IMR-90 (cell line): ENCODE measurements around the gene PTBP2. TPM values are rescaled to one million over a fixed set of nuclear protein-coding genes. Genes with fewer than 3 reads are reported as not detected.

Experiments
- ATAC-seq: fragments of 200-7000 bp; cut with Tn5 transposase; 2 replicates; pipeline ENCODE4 v1.9.1; 2020; ENCODE audit warnings: low read depth, mild to moderate bottlenecking, moderate library complexity
- BruUV-seq: library from RNA; stranded (reverse); fragments of 400-500 nt; replicated peaks from 2 replicates; lab custom pipeline; 2021; lab: Mats Ljungman, UMichigan
- CTCF ChIA-PET: fragments of 300-600 bp; formaldehyde crosslinking; extraction: SDS; loops from one replicate; lab custom pipeline; 2021; ENCODE audit warnings: antibody characterized with exemption; lab: Yijun Ruan, JAX
- POLR2A ChIA-PET: fragments of 300-600 bp; sonication (Branson Sonifier 250); formaldehyde crosslinking; loops from one replicate; lab custom pipeline; 2022; ENCODE audit warnings: antibody characterized with exemption; ENCODE audit not compliant: unreplicated experiment; lab: Charles Lee
- DNase-seq: peaks from one replicate; pipeline ENCODE4 v3.0.0; 2013
- H2AFZ ChIP-seq: replicated peaks from 2 replicates; pipeline ENCODE3; 2013; ENCODE audit warnings: low read length, mild to moderate bottlenecking; ENCODE audit not compliant: poor library complexity
- H2AK5ac ChIP-seq: 2 replicates; pipeline ENCODE4 v1.6.1; 2013; ENCODE audit warnings: low read depth, low read length, inconsistent platforms
- H2AK9ac ChIP-seq: replicated peaks from 2 replicates; pipeline ENCODE3; 2013; ENCODE audit warnings: mild to moderate bottlenecking, low read depth, low read length, moderate library complexity; ENCODE audit not compliant: poor library complexity
- H2BK120ac ChIP-seq: 2 replicates; pipeline ENCODE4 v1.6.1; 2013; ENCODE audit warnings: low read depth, low read length, inconsistent platforms
- H2BK15ac ChIP-seq: 3 replicates; pipeline ENCODE4 v1.6.1; 2013; ENCODE audit warnings: low read depth, low read length, inconsistent platforms
- H2BK20ac ChIP-seq: 2 replicates; pipeline ENCODE4 v1.6.1; 2013; ENCODE audit warnings: low read depth, mild to moderate bottlenecking, inconsistent platforms, low read length, moderate library complexity
- H2BK5ac ChIP-seq: 2 replicates; pipeline ENCODE4 v1.6.1; 2013; ENCODE audit warnings: mild to moderate bottlenecking, low read depth, low read length, inconsistent platforms; ENCODE audit not compliant: poor library complexity, severe bottlenecking
- H3K14ac ChIP-seq: replicated peaks from 2 replicates; pipeline ENCODE4 v1.6.1; 2013; ENCODE audit warnings: low read depth, low read length, inconsistent platforms
- H3K18ac ChIP-seq: 2 replicates; pipeline ENCODE4 v1.6.1; 2013; ENCODE audit warnings: low read depth, low read length, control low read depth
- H3K23ac ChIP-seq: 2 replicates; pipeline ENCODE4 v1.6.1; 2013; ENCODE audit warnings: low read depth, low read length, inconsistent platforms
- H3K27ac ChIP-seq: 2 replicates; pipeline ENCODE4 v1.5.1; 2013; ENCODE audit warnings: mild to moderate bottlenecking, control low read depth, low read length; ENCODE audit not compliant: insufficient read depth
- H3K27me3 ChIP-seq: 2 replicates; pipeline ENCODE4 v1.6.1; 2013; ENCODE audit warnings: low read length; ENCODE audit not compliant: control insufficient read depth, insufficient read depth
- H3K36me3 ChIP-seq: 2 replicates; pipeline ENCODE4 v1.6.1; 2013; ENCODE audit warnings: low read length, mixed read lengths; ENCODE audit not compliant: control insufficient read depth, insufficient read depth
- H3K4ac ChIP-seq: 2 replicates; pipeline ENCODE4 v1.6.1; 2013; ENCODE audit warnings: low read depth, low read length, inconsistent platforms
- H3K4me1 ChIP-seq: 2 replicates; pipeline ENCODE4 v1.6.1; 2013; ENCODE audit warnings: low read length, mixed read lengths; ENCODE audit not compliant: control insufficient read depth, insufficient read depth
- H3K4me2 ChIP-seq: 2 replicates; pipeline ENCODE4 v1.6.1; 2013; ENCODE audit warnings: low read depth, mild to moderate bottlenecking, control low read depth, low read length, moderate library complexity
- H3K4me3 ChIP-seq: 2 replicates; pipeline ENCODE4 v1.5.1; 2013; ENCODE audit warnings: low read depth, mild to moderate bottlenecking, control low read depth, low read length, moderate library complexity; ENCODE audit not compliant: insufficient read depth
- H3K56ac ChIP-seq: 2 replicates; pipeline ENCODE4 v1.6.1; 2013; ENCODE audit warnings: low read length, inconsistent platforms; ENCODE audit not compliant: insufficient read depth; ENCODE audit errors: extremely low read depth
- H3K79me1 ChIP-seq, 2 experiments: 2 replicates each; pipeline ENCODE4 v1.6.1; 2013; ENCODE audit warnings: low read length in 2 of 2, inconsistent platforms in 1 of 2, low read depth in 1 of 2
- H3K9ac ChIP-seq: 2 replicates; pipeline ENCODE4 v1.6.1; 2013; ENCODE audit warnings: low read depth, low read length, control low read depth
- H3K9me1 ChIP-seq: 2 replicates; pipeline ENCODE4 v1.6.1; 2013; ENCODE audit warnings: low read length, inconsistent platforms; ENCODE audit not compliant: insufficient read depth
- H3K9me3 ChIP-seq: 2 replicates; pipeline ENCODE4 v1.6.1; 2013; ENCODE audit warnings: low read length; ENCODE audit not compliant: control insufficient read depth, insufficient read depth
- H4K20me1 ChIP-seq: 2 replicates; pipeline ENCODE4 v1.6.1; 2013; ENCODE audit warnings: low read length, inconsistent platforms; ENCODE audit not compliant: insufficient read depth
- H4K5ac ChIP-seq: 2 replicates; pipeline ENCODE4 v1.6.1; 2013; ENCODE audit warnings: mild to moderate bottlenecking, low read depth, low read length, control low read depth
- H4K8ac ChIP-seq, 2 experiments: 2 replicates each; pipeline ENCODE4 v1.6.1; 2013; ENCODE audit warnings: low read depth in 2 of 2, low read length in 2 of 2, control low read depth in 1 of 2, inconsistent platforms in 1 of 2
- H4K91ac ChIP-seq: 2 replicates; pipeline ENCODE4 v1.6.1; 2013; ENCODE audit warnings: low read depth, low read length, inconsistent platforms; ENCODE audit not compliant: insufficient read depth
- BHLHE40 ChIP-seq: fragments of 150-350 bp; IDR thresholded peaks from 2 replicates; pipeline ENCODE4 v1.6.1; 2016; ENCODE audit warnings: mild to moderate bottlenecking, low read depth, low read length
- CEBPB ChIP-seq: IDR thresholded peaks from 2 replicates; pipeline ENCODE4 v1.6.1; 2012; ENCODE audit warnings: low read depth, low read length, improper control_type of control experiment
- CHD1 ChIP-seq: IDR thresholded peaks from 2 replicates; pipeline ENCODE4 v1.6.1; 2012; ENCODE audit warnings: low read depth, low read length, improper control_type of control experiment
- CTCF ChIP-seq: conservative IDR thresholded peaks from 2 replicates; pipeline ENCODE4 v1.5.1; 2012; ENCODE audit warnings: mild to moderate bottlenecking, low read depth, low read length, improper control_type of control experiment
- FOS ChIP-seq: fragments of 150-350 bp; IDR thresholded peaks from 2 replicates; pipeline ENCODE4 v1.6.1; 2016; ENCODE audit warnings: low read depth, low read length
- MAFK ChIP-seq: IDR thresholded peaks from 2 replicates; pipeline ENCODE4 v1.6.1; 2012; ENCODE audit warnings: low read depth, low read length, improper control_type of control experiment
- MAZ ChIP-seq: IDR thresholded peaks from 2 replicates; pipeline ENCODE4 v1.6.1; 2012; ENCODE audit warnings: low read depth, mild to moderate bottlenecking, low read length, improper control_type of control experiment, moderate library complexity, borderline replicate concordance
- MXI1 ChIP-seq: IDR thresholded peaks from 2 replicates; pipeline ENCODE4 v1.6.1; 2012; ENCODE audit warnings: low read depth, mild to moderate bottlenecking, low read length, moderate library complexity, borderline replicate concordance
- NFE2L2 ChIP-seq: fragments of 150-350 bp; IDR thresholded peaks from 2 replicates; pipeline ENCODE4 v1.6.1; 2016; ENCODE audit warnings: low read depth, mild to moderate bottlenecking, low read length
- POLR2A ChIP-seq: IDR thresholded peaks from 2 replicates; pipeline ENCODE4 v1.6.1; 2012; ENCODE audit warnings: mild to moderate bottlenecking, low read depth, low read length
- RAD21 ChIP-seq: IDR thresholded peaks from 2 replicates; pipeline ENCODE4 v1.6.1; 2012; ENCODE audit warnings: low read length, improper control_type of control experiment
- RCOR1 ChIP-seq: IDR thresholded peaks from 2 replicates; pipeline ENCODE4 v1.6.1; 2012; ENCODE audit warnings: mild to moderate bottlenecking, low read length, improper control_type of control experiment; ENCODE audit not compliant: insufficient replicate concordance
- RFX5 ChIP-seq: IDR thresholded peaks from 2 replicates; pipeline ENCODE4 v1.8.0; 2012; ENCODE audit warnings: low read depth, mild to moderate bottlenecking, low read length, moderate library complexity
- SMC3 ChIP-seq: fragments of 150-350 bp; IDR thresholded peaks from 2 replicates; pipeline ENCODE4 v1.6.1; 2016; ENCODE audit warnings: low read depth, mild to moderate bottlenecking, antibody characterized with exemption, low read length, moderate library complexity
- WGBS, 2 experiments: methylation state at CpG; one replicate each; pipeline versions ENCODE4 v1.1.5 to v1.1.7; 2013; ENCODE audit warnings: missing lambda C conversion rate in 2 of 2; ENCODE audit not compliant: insufficient read length in 1 of 2; ENCODE audit errors: extremely low coverage in 2 of 2; 5-methylcytosine and 5-hydroxymethylcytosine counted together
- dilution Hi-C: fragments of 300-500 bp; cut with HindIII; formaldehyde crosslinking; loops from one replicate; pipeline ENCODE4 v1.14.3; 2018; ENCODE audit warnings: low sequenced_read_pairs; ENCODE audit not compliant: unreplicated experiment
- in situ Hi-C: fragments of 300-500 bp; cut with MboI; formaldehyde crosslinking; loops from 3 replicates; pipeline ENCODE4 v1.14.3; 2019; ENCODE audit warnings: low sequenced_read_pairs, inconsistent platforms, mixed read lengths
- intact Hi-C: fragments of 100-400 bp; cut with micrococcal nuclease; formaldehyde crosslinking; loops from 2 replicates; pipeline ENCODE4 v1.10.0; 2022
- polyA plus RNA-seq, 3 experiments: library from polyadenylated mRNA; depleted of rRNA; stranded (reverse); fragments of >200 nt; gene quantifications; 2 replicates each; pipeline ENCODE4 v1.2.3, GENCODE V29; 2012; ENCODE audit warnings: low replicate concordance in 1 of 3
- total RNA-seq: library from RNA; depleted of rRNA; stranded (reverse); fragments of >200 nt; gene quantifications from 2 replicates; pipeline ENCODE4 v1.2.3, GENCODE V29; 2012
- TF ChIP-seq, protein P1 (sequence below): fragments of 150-350 bp; IDR thresholded peaks from 2 replicates; pipeline ENCODE4 v1.6.1; 2016; ENCODE audit warnings: low read depth, mild to moderate bottlenecking, low read length, moderate library complexity, borderline replicate concordance
- TF ChIP-seq, protein P2 (sequence below): fragments of 150-350 bp; IDR thresholded peaks from 2 replicates; pipeline ENCODE4 v1.6.1; 2017; ENCODE audit warnings: mild to moderate bottlenecking, antibody characterized with exemption, low read length, low read depth

PTBP2 gene
- total and polyA plus RNA-seq, 2 of the 4 experiments (the other 2 are of a cell fraction): 9.7 to 37.8 TPM

DNA sequence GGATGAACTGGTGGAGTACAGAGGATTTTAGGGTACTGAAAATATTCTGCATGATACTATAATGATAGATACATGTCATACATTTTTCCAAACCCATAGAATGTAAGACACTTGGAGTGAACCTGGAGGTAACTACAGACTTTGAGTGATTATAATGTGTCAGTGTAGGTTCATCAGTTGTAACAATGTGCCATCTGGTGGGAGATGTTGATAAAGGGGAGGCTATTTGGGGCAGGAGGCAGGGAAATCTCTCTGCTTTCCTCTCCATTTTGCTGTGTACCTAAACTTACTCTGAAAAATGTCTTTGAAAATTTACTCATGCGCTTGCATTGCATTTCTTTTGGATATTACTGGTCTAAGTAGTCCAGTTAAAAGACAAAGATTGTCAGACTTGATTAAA, 35.2 kb downstream of the PTBP2 start:
- Histone ChIP-seq H4K20me1 (no peaks in the 10 kb centered on the region), H3K23ac (no peak overlapping the region), H3K56ac (no peak overlapping the region), H4K91ac (no peak overlapping the region), H3K18ac (no peak overlapping the region), H3K79me1 (peaks cover 28 to 29% of the 10 kb centered on the region in 2 experiments), H2BK5ac (no peak overlapping the region), H3K4me3 (no peak overlapping the region), H2BK20ac (no peak overlapping the region), H3K36me3 (peaks cover 26% of the 10 kb centered on the region), H2BK15ac (no peak overlapping the region), H3K27ac (no peak overlapping the region), H3K4me2 (no peak overlapping the region), H2AK5ac (no peak overlapping the region), H4K8ac (no peak overlapping the region), H2AK9ac (no peak overlapping the region), H3K9me1 (no peaks in the 10 kb centered on the region), H3K9me3 (no peaks in the 10 kb centered on the region), H2AFZ (no peak overlapping the region), H2BK120ac (no peak overlapping the region), H3K27me3 (no peaks in the 10 kb centered on the region), H3K14ac (no peak overlapping the region), H3K9ac (no peak overlapping the region), H3K4ac (no peak overlapping the region), H4K5ac (no peak overlapping the region), H3K4me1 (no peaks in the 10 kb centered on the region)
- intact Hi-C loops (no loop called here), in situ Hi-C loops (no loop called here), dilution Hi-C loops (no loop called here)
- ChIA-PET POLR2A (no interaction called here), CTCF (no interaction called here)
- no peak for DNase-seq
- BruUV-seq: no TSS peak
- no peak for TF ChIP-seq POLR2A
- TF ChIP-seq NFE2L2: no peak
- no peak for TF ChIP-seq CTCF
- TF ChIP-seq, protein P1, sequence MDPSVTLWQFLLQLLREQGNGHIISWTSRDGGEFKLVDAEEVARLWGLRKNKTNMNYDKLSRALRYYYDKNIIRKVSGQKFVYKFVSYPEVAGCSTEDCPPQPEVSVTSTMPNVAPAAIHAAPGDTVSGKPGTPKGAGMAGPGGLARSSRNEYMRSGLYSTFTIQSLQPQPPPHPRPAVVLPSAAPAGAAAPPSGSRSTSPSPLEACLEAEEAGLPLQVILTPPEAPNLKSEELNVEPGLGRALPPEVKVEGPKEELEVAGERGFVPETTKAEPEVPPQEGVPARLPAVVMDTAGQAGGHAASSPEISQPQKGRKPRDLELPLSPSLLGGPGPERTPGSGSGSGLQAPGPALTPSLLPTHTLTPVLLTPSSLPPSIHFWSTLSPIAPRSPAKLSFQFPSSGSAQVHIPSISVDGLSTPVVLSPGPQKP: no peak
- TF ChIP-seq, protein P2, sequence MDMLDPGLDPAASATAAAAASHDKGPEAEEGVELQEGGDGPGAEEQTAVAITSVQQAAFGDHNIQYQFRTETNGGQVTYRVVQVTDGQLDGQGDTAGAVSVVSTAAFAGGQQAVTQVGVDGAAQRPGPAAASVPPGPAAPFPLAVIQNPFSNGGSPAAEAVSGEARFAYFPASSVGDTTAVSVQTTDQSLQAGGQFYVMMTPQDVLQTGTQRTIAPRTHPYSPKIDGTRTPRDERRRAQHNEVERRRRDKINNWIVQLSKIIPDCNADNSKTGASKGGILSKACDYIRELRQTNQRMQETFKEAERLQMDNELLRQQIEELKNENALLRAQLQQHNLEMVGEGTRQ: no peak
- no peak for TF ChIP-seq FOS
- no peak for TF ChIP-seq SMC3
- TF ChIP-seq MAFK: no peak
- no peak for TF ChIP-seq MAZ
- TF ChIP-seq MXI1: no peak
- TF ChIP-seq RCOR1: no peak
- TF ChIP-seq CEBPB: no peak
- TF ChIP-seq RFX5: no peak
- TF ChIP-seq CHD1: no peak
- no peak for TF ChIP-seq RAD21
- TF ChIP-seq BHLHE40: no peak
- ATAC-seq: no peak
- WGBS, 2 experiments: no CpG with 5 or more reads among the region's 1 CpG
